Stimulated activated memory B cell treated with anti-CD40 and anti-IgM and Interleukin-4, amounts not matched to agents 10 μg/mL and 1 μg/mL and 100 μg/mL, for 72 hours (primary cell): ENCODE measurements around the gene NRF1.
A peak's percentile ranks its signal among the peaks of the same experiment; 100 is the strongest.
"Not testable (repeated sequence)": the region's sequence is repeated elsewhere in the genome, so short reads cannot be mapped to it uniquely, and the experiment has no call there.

Experiments
- ATAC-seq: fragments of 150-1000 bp; cut with Tn5 transposase; 2 replicates; pipeline ENCODE4 v1.10.0; 2021
- H3K27ac Mint-ChIP-seq: one replicate; pipeline ENCODE4 v1.8.0; 2022; ENCODE audit warnings: mild to moderate bottlenecking, mixed read lengths
- H3K27me3 Mint-ChIP-seq: one replicate; pipeline ENCODE4 v1.8.0; 2022; ENCODE audit warnings: mixed read lengths
- H3K36me3 Mint-ChIP-seq: one replicate; pipeline ENCODE4 v1.8.0; 2022; ENCODE audit warnings: mixed read lengths
- H3K4me1 Mint-ChIP-seq: one replicate; pipeline ENCODE4 v1.8.0; 2022; ENCODE audit warnings: mixed read lengths
- H3K4me3 Mint-ChIP-seq: one replicate; pipeline ENCODE4 v1.8.0; 2022; ENCODE audit warnings: mild to moderate bottlenecking, moderate library complexity, mixed read lengths
- H3K9me3 Mint-ChIP-seq: one replicate; pipeline ENCODE4 v1.8.0; 2022; ENCODE audit warnings: mixed read lengths

The NRF1 gene

DNA sequence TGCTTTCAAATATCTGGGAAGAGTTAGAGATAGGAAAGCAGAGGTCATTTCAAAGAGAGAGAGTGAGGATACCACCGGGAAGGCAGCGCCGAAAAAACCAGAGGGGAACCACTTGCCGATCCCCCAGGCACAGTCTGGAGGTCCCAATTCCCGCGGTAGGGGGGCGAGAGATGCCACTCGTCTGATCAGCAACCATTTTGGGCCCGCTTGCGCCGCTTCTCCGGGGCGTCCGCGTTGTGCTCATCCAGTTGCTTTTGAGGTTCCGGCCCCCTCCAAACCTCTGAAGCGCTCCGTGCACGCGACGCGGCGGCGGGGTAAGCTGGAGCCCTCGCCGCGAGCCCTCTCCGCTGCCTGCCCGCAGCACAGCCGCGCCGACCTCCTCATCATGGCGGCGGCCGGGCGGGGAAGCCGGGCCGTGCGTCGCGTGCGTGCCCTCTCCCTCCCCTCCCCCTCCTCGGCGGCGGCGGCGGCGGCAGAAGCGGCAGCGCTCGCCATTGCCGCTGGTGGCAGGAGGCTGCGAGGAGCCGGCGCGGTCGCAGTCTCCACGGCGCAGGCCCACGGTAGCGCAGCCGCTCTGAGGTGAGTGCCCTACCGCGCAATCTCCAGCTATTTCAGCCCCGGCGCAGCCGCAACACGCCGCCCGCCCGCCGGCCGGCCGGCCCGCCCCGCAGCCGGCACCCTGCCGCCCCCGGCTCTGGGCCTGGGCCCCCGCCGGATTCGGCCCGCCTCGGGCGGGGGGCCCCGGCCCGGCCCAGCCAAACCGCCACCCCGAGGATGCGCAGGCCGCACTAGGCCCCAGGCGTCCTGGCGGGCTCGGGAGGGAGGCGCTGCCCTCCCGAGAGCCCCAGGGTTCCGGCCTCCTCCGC lies at the start of gene NRF1:
TSS of gene NRF1 (plus strand) at position 475 of the 866 bp plus-strand sequence. CDS start 45,632 bp downstream, outside the sequence.
- Mint-ChIP-seq H3K27me3 (no peaks in the 10 kb centered on the region), H3K9me3 (no peaks in the 10 kb centered on the region), H3K36me3 (peaks cover 28% of the 10 kb centered on the region), H3K4me3 (peak within 1 kb of the TSS; percentile 94), H3K4me1 (peaks cover 64% of the 10 kb centered on the region), H3K27ac (peak within 1 kb of the TSS; percentile 99)
- ATAC-seq, result peak; percentile 95

DNA sequence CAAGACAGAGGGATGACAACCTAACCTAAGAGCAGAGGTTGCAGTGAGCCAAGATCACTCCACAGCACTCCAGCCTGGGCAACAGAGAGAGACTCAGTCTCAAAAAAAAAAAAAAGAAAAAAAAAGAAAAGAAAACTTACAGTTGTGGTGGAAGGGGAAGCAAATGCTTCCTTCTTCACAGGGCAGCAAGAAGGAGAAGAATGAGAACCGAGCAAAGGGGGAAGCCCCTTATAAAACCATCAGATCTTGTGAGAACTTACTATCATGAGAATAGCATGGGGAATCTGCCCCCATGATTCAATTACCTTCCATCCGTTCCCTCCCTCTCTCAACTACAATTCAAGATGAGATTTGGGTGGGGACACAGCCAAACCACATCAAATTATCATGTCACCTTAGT lies 45.2 kb upstream of the NRF1 start:
- H3K27ac Mint-ChIP-seq, H3K9me3 Mint-ChIP-seq, H3K4me3 Mint-ChIP-seq, H3K4me1 Mint-ChIP-seq, H3K36me3 Mint-ChIP-seq, ATAC-seq: not testable (repeated sequence)
- peaks cover 32% of the 10 kb centered on the region for H3K27me3 Mint-ChIP-seq

DNA sequence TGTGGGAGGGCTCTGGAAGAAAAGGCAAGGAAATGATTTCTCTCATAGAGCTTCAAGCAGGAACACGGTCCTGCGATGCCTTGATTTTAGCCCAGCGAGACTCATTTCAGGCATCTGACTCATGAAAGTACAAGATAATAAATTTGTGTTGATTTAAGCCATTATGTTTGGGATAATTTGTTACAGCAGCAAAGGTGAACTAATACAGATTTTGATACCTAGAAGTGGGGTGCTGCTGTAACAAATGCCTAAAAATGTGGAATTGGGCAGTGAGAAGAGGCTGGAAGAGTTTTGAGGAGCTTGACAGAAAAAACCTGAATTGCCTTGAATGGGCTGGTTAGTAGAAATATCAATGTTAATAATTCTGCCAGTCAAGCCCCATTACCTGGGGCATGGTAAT lies 44.1 kb upstream of the NRF1 start:
- peaks cover 5% of the 10 kb centered on the region for H3K4me1 Mint-ChIP-seq
- no peak overlapping the region for H3K4me3 Mint-ChIP-seq
- no peaks in the 10 kb centered on the region for H3K9me3 Mint-ChIP-seq
- H3K27ac Mint-ChIP-seq, result no peak overlapping the region
- peaks cover 39% of the 10 kb centered on the region for H3K27me3 Mint-ChIP-seq
- H3K36me3 Mint-ChIP-seq, result no peaks in the 10 kb centered on the region
- ATAC-seq, result no peak

DNA sequence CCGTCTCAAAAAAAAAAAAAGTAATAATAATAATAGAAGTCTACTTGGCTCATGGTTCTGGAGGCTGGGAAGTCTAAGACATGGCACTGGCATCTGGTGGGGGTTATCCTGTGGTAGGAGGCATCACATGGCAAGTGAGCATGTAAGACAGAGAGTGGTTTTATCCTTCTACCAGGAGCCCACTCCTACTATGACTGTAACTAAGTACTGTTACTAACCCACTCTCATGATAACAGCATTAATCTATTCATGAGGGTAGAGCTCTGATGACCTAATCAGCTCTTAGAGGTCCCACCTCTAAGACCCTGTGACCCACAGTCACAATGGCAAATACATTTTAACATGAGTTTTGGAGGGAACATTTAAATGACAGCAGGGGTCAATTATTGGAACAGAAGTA lies 43.3 kb upstream of the NRF1 start:
- Mint-ChIP-seq H3K4me3 (no peak overlapping the region), H3K9me3 (no peaks in the 10 kb centered on the region), H3K27ac (no peak overlapping the region), H3K36me3 (no peaks in the 10 kb centered on the region), H3K4me1 (peaks cover 5% of the 10 kb centered on the region), H3K27me3 (peaks cover 33% of the 10 kb centered on the region)
- no peak for ATAC-seq

DNA sequence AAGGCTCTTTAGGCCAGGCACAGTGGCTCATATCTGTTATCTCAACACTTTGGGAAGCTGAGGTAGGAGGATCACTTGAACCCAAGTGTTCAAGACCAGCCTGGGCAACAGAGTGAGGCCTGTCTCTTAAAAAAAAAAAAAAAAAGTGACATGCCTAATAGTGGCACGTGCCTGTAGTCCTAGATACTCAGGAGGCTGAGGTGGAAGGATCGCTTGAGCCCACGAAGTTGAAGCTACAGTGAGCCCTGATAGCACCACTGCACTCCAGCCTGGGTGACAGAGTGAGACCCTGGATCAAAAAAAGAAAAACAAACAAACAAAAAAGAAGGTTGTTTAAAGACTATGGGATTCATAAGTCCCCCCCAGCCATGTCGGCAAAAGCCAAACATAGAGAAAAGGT lies 42.2 kb upstream of the NRF1 start:
- ATAC-seq, result no peak

GRCh38 chr7:129569811-129570215 lies 41.7 kb upstream of the NRF1 start:
- Mint-ChIP-seq H3K4me3 (no peak overlapping the region), H3K27me3 (peaks cover 27% of the 10 kb centered on the region), H3K4me1 (peaks cover 5% of the 10 kb centered on the region), H3K27ac (no peak overlapping the region), H3K36me3 (no peaks in the 10 kb centered on the region), H3K9me3 (no peaks in the 10 kb centered on the region)
- no peak for ATAC-seq

More for the DNA sequence above, 42.2 kb upstream of the NRF1 start:
- H3K4me1 Mint-ChIP-seq, result peaks cover 5% of the 10 kb centered on the region
- H3K9me3 Mint-ChIP-seq, result no peaks in the 10 kb centered on the region
- no peaks in the 10 kb centered on the region for H3K36me3 Mint-ChIP-seq
- H3K27me3 Mint-ChIP-seq, result peaks cover 32% of the 10 kb centered on the region
- H3K27ac Mint-ChIP-seq, result no peak overlapping the region
- no peak overlapping the region for H3K4me3 Mint-ChIP-seq

- Mint-ChIP-seq H3K27me3 (peaks cover 23% of the 10 kb centered on the region), H3K4me3 (no peak overlapping the region)
These were observed 40.3 kb upstream of the NRF1 start for GRCh38 chr7:129571201-129571600.

GRCh38 chr7:129572205-129572604 lies 39.3 kb upstream of the NRF1 start:
- Mint-ChIP-seq H3K27ac (no peak overlapping the region), H3K4me1 (no peaks in the 10 kb centered on the region), H3K4me3 (no peak overlapping the region), H3K36me3 (peaks cover 5% of the 10 kb centered on the region), H3K9me3 (peaks cover 5% of the 10 kb centered on the region), H3K27me3 (peaks cover 23% of the 10 kb centered on the region)
- no peak for ATAC-seq

More at GRCh38 chr7:129571201-129571600, 40.3 kb upstream of the NRF1 start:
- Mint-ChIP-seq H3K27ac (no peak overlapping the region), H3K4me1 (peaks cover 3% of the 10 kb centered on the region), H3K9me3 (peaks cover 2% of the 10 kb centered on the region), H3K36me3 (peaks cover 1% of the 10 kb centered on the region)
- no peak for ATAC-seq

- H3K4me1 Mint-ChIP-seq, result no peaks in the 10 kb centered on the region
- no peak overlapping the region for H3K4me3 Mint-ChIP-seq
- peaks cover 14% of the 10 kb centered on the region for H3K27me3 Mint-ChIP-seq
- H3K36me3 Mint-ChIP-seq, result peaks cover 5% of the 10 kb centered on the region
- peaks cover 13% of the 10 kb centered on the region for H3K9me3 Mint-ChIP-seq
- no peak overlapping the region for H3K27ac Mint-ChIP-seq
- no peak for ATAC-seq
These were observed 37.0 kb upstream of the NRF1 start for GRCh38 chr7:129574487-129574886.

- H3K27me3 Mint-ChIP-seq, result peaks cover 14% of the 10 kb centered on the region
- no peak for ATAC-seq
- no peaks in the 10 kb centered on the region for H3K4me1 Mint-ChIP-seq
- H3K9me3 Mint-ChIP-seq, result peaks cover 13% of the 10 kb centered on the region
- peaks cover 5% of the 10 kb centered on the region for H3K36me3 Mint-ChIP-seq
- no peak overlapping the region for H3K27ac Mint-ChIP-seq
- no peak overlapping the region for H3K4me3 Mint-ChIP-seq
These were observed 35.8 kb upstream of the NRF1 start for GRCh38 chr7:129575699-129576098.

DNA sequence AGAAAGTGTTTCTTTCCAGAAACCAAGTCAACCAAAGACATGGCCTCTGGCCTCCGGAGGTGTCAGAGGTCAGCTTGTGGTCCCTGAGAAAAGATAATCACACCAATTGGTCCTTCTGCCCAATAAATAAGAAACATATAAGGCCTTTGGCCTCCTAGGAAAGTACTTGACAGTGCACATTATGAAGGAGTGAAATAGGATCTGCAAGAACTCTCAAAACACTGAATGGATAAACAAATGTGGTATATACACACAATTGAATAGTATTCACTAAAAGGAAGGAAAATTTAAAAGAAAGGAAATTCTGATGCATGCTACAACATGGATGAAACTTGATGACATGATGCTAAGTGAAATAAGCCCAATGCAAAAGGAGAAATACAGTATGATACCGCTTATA lies 35.4 kb upstream of the NRF1 start:
- Mint-ChIP-seq H3K27ac (no peak overlapping the region), H3K9me3 (peaks cover 13% of the 10 kb centered on the region), H3K36me3 (peaks cover 5% of the 10 kb centered on the region), H3K4me1 (no peaks in the 10 kb centered on the region), H3K27me3 (peaks cover 10% of the 10 kb centered on the region), H3K4me3 (no peak overlapping the region)
- no peak for ATAC-seq

DNA sequence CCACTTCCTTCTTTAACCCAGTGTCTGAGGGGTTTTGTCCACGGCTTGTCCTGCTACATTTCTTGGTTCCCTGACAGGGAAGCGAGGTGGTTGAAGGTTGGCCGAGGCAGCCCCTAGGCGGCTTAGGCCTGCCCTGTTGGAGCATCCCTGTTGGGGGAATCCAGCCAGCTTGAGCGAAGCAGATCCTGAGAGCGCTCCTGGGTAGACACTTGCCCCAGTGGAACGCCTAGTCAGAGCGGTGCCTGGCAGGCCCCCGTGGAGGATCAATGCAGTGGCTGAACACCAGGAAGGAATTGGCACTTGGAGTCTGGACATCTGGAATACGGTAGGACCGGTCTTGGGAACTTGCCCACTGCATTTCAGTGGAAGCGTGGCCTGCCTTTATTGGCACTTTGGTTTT lies 32.7 kb upstream of the NRF1 start:
- no peak for ATAC-seq
- Mint-ChIP-seq H3K4me1 (no peaks in the 10 kb centered on the region), H3K9me3 (peaks cover 13% of the 10 kb centered on the region), H3K4me3 (no peak overlapping the region), H3K27me3 (no peaks in the 10 kb centered on the region), H3K36me3 (peaks cover 5% of the 10 kb centered on the region), H3K27ac (no peak overlapping the region)

DNA sequence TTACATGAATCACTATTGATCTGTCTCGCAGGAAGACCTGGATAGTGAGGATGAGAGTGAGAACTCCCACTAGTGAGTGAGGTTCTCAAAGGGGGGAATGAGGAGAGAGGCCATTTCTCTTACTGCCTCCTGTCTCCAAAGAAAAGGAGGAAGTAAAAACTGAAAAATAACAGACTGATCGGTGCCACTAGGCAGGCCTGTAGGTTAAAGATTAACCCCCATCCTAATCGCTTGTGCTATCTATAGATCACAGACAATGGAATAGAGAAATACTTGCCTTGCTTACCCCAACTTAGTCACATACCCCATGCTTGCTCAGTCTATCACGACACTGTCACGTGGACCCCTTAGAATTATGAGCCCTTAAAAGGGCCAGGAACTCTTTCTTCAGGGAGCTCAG lies 25.3 kb upstream of the NRF1 start:
- ATAC-seq, H3K4me3 Mint-ChIP-seq, H3K4me1 Mint-ChIP-seq, H3K36me3 Mint-ChIP-seq, H3K27ac Mint-ChIP-seq: not testable (repeated sequence)
- Mint-ChIP-seq H3K9me3 (peaks cover 19% of the 10 kb centered on the region), H3K27me3 (peaks cover 22% of the 10 kb centered on the region)

GRCh38 chr7:129588268-129588667 lies 23.3 kb upstream of the NRF1 start:
- no peak overlapping the region for H3K4me3 Mint-ChIP-seq
- no peak overlapping the region for H3K27ac Mint-ChIP-seq
- H3K4me1 Mint-ChIP-seq, result no peaks in the 10 kb centered on the region
- H3K36me3 Mint-ChIP-seq, result peaks cover 7% of the 10 kb centered on the region
- no peak for ATAC-seq
- peaks cover 19% of the 10 kb centered on the region for H3K9me3 Mint-ChIP-seq
- H3K27me3 Mint-ChIP-seq, result peaks cover 36% of the 10 kb centered on the region

GRCh38 chr7:129591868-129592267 lies 19.7 kb upstream of the NRF1 start:
- no peak overlapping the region for H3K4me3 Mint-ChIP-seq
- ATAC-seq, result no peak
- H3K27ac Mint-ChIP-seq, result no peak overlapping the region
- H3K27me3 Mint-ChIP-seq, result peaks cover 36% of the 10 kb centered on the region
- no peaks in the 10 kb centered on the region for H3K4me1 Mint-ChIP-seq
- peaks cover 8% of the 10 kb centered on the region for H3K9me3 Mint-ChIP-seq
- peaks cover 7% of the 10 kb centered on the region for H3K36me3 Mint-ChIP-seq

DNA sequence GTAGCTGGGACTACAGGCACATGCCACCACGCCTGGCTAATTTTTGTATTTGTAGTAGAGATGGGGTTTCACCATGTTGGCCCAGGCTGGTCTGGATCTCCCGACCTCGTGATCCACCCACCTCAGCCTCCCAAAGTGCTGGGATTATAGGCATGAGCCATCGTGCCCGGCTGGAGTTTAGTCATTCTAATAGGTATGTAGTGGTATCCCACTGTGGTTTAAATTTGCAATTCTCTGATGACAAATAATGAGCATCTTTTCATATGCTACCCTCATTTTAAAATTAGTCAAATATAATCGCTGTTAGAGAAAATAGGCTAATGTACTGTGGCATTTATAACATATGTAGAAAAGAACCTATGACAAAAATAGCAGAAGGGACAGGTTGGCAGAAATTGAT lies 15.1 kb upstream of the NRF1 start:
- H3K9me3 Mint-ChIP-seq, H3K36me3 Mint-ChIP-seq, H3K27ac Mint-ChIP-seq, H3K4me3 Mint-ChIP-seq, H3K4me1 Mint-ChIP-seq, ATAC-seq: not testable (repeated sequence)
- peaks cover 11% of the 10 kb centered on the region for H3K27me3 Mint-ChIP-seq
